GM13976 (cell line): ENCODE measurements around the gene IL22RA1.

Experiments used
- DNase-seq: peaks from one replicate; pipeline ENCODE4 v3.0.0; 2012; ENCODE audit warnings: low spot score
- in situ Hi-C: fragments of 300-500 bp; cut with MboI; formaldehyde crosslinking; loops from one replicate; pipeline ENCODE4 v1.12.0; 2022; ENCODE audit warnings: low sequenced_read_pairs, mixed read lengths, inconsistent platforms; ENCODE audit not compliant: unreplicated experiment
- TF ChIP-seq, protein P1 (sequence below): IDR thresholded peaks from 2 replicates; pipeline ENCODE4 v1.5.1; 2012; ENCODE audit warnings: borderline replicate concordance, mild to moderate bottlenecking; ENCODE audit not compliant: insufficient read depth; ENCODE audit errors: extremely low read depth, missing control alignments, control extremely low read depth

Gene IL22RA1

GRCh38 chr1:24133819-24134218 is 9.1 kb downstream of the IL22RA1 start:
- in situ Hi-C loops, result no loop called here
- TF ChIP-seq, protein P1, sequence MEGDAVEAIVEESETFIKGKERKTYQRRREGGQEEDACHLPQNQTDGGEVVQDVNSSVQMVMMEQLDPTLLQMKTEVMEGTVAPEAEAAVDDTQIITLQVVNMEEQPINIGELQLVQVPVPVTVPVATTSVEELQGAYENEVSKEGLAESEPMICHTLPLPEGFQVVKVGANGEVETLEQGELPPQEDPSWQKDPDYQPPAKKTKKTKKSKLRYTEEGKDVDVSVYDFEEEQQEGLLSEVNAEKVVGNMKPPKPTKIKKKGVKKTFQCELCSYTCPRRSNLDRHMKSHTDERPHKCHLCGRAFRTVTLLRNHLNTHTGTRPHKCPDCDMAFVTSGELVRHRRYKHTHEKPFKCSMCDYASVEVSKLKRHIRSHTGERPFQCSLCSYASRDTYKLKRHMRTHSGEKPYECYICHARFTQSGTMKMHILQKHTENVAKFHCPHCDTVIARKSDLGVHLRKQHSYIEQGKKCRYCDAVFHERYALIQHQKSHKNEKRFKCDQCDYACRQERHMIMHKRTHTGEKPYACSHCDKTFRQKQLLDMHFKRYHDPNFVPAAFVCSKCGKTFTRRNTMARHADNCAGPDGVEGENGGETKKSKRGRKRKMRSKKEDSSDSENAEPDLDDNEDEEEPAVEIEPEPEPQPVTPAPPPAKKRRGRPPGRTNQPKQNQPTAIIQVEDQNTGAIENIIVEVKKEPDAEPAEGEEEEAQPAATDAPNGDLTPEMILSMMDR, result no peak
- DNase-seq, result no peak

DNA sequence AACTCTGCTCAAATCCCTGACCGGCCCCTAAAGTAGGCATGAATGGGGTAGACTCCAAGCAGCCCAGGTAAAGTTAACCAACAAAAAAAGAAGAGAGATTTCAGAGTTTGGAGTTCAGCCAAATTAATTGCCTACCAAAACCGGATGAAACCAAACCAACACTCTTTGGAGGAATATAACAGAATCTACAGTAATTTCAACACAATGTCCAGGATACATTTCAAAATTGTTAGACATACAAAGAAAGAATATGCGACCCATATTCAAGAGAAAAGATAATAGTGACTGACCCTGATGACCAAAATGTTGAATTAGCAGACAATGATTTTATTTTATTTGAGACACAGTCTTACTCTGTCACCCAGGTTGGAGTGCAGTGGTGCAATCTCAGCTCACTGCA is 12.6 kb downstream of the IL22RA1 start:
- TF ChIP-seq, protein P1, result no peak
- in situ Hi-C loops, result no loop called here
- no peak for DNase-seq

DNA sequence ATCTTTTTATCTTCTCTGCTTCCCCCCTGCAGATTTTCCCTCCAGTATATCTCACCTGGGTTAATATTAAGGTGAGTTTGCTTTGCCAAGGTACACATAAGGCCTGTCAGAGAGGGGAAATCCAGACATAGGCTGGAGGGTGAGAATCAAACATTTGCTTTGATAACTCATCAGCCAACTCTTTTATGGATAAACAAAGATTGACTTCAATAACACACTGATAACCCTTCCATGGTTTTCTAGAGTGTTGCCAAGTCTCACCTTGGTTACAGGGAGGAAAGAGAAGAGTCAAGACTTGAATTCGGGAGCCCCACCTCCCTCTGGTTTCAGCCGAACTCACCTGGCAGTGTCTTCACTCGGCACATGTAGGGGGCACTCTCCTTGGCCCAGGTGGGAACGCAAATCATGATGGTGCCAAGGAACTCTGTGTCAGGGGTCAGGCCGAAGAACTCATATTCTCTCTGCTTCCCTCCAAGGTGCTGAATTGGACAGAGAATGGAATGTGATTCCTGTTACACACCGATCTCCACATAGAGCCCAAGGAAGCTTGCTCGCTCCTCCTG is 15.1 kb downstream of the IL22RA1 start:
- TF ChIP-seq, protein P1, result no peak
- DNase-seq, result no peak
- in situ Hi-C loops, result no loop called here

GRCh38 chr1:24127134-24127800 is 15.7 kb downstream of the IL22RA1 start:
- in situ Hi-C loops, result no loop called here
- DNase-seq, result no peak
- TF ChIP-seq, protein P1, result no peak

- TF ChIP-seq, protein P1, result no peak
- in situ Hi-C loops, result no loop called here
These were observed 16.3 kb downstream of the IL22RA1 start for GRCh38 chr1:24126672-24127023.

GRCh38 chr1:24126018-24126671 is 16.8 kb downstream of the IL22RA1 start:
- TF ChIP-seq, protein P1, result no peak
- in situ Hi-C loops, result no loop called here
- DNase-seq, result no peak

More at GRCh38 chr1:24126672-24127023, 16.3 kb downstream of the IL22RA1 start:
- DNase-seq, result no peak
